Ishikawa (cell line): ENCODE measurements around the gene OSBPL1A.

Source experiments
- CREB1 ChIP-seq: IDR thresholded peaks from 2 replicates; pipeline ENCODE4 v1.6.1; 2012; ENCODE audit warnings: low read depth
- EP300 ChIP-seq: IDR thresholded peaks from 2 replicates; pipeline ENCODE4 v1.6.1; 2012; ENCODE audit warnings: borderline replicate concordance
- FOXM1 ChIP-seq: IDR thresholded peaks from 2 replicates; pipeline ENCODE4 v1.6.1; 2012; ENCODE audit warnings: low read depth, borderline replicate concordance
- MAX ChIP-seq: IDR thresholded peaks from 2 replicates; pipeline ENCODE4 v1.6.1; 2012
- REST ChIP-seq: IDR thresholded peaks from 2 replicates; pipeline ENCODE4 v1.6.1; 2012; ENCODE audit warnings: low read depth, mild to moderate bottlenecking
- TAF1 ChIP-seq: IDR thresholded peaks from 2 replicates; pipeline ENCODE4 v1.6.1; 2012; ENCODE audit warnings: low read depth, mild to moderate bottlenecking
- TCF12 ChIP-seq: IDR thresholded peaks from 2 replicates; pipeline ENCODE4 v1.6.1; 2012; ENCODE audit warnings: low read depth
- USF1 ChIP-seq: IDR thresholded peaks from 2 replicates; pipeline ENCODE4 v1.6.1; 2012
- YY1 ChIP-seq: IDR thresholded peaks from 2 replicates; pipeline ENCODE4 v1.6.1; 2012; ENCODE audit warnings: low read depth

- TF ChIP-seq MAX (no peak), EP300 (no peak), REST (no peak), YY1 (no peak), CREB1 (no peak), FOXM1 (no peak), TAF1 (no peak), USF1 (no peak), TCF12 (no peak)
Observed at GRCh38 chr18:24362757-24363156, 34.9 kb downstream of the OSBPL1A start.
